ENCODE data around the gene KIF22. TPM values are rescaled to one million over a fixed set of nuclear protein-coding genes. Genes with fewer than 3 reads are reported as not detected.
"Not testable (repeated sequence)": the region's sequence is repeated elsewhere in the genome, so short reads cannot be mapped to it uniquely, and the experiment has no call there.

The KIF22 gene
- total and polyA plus RNA-seq, 10 donors, result 26.6 to 59.2 (median 39.0) TPM

GRCh38 chr16:29757950-29758466, 32.5 kb upstream of the KIF22 start:
- Histone ChIP-seq H3K27ac (no peak overlapping the region), H3K36me3 (no peaks in the 10 kb centered on the region), H3K4me1 (peaks cover 0 to 16% (median 8%) of the 10 kb centered on the region in 6 donors), H3K9me3 (no peaks in the 10 kb centered on the region), H3K4me3 (no peak overlapping the region), H3K27me3 (replicated peaks in 1 of 7) (peaks cover 0 to 6% (median 0%) of the 10 kb centered on the region in 7 donors)
- WGBS, 5 donors, result 71 to 89% (median 78%) methylated on average over 6 of the region's 6 CpGs
- TF ChIP-seq POLR2A (IDR thresholded peaks at IDR 0.05), result no peak
- TF ChIP-seq POLR2AphosphoS5 (IDR thresholded peaks at IDR 0.05), result no peak
- no peak for TF ChIP-seq CTCF (IDR thresholded peaks at IDR 0.05 in 8 of 11, conservative IDR thresholded peaks at IDR 0.05 in 3 of 11)
- DNase-seq, result no peak
- intact Hi-C loops (cut with DNase I; ENCODE audit: low total_unique reads), result no loop called here

- TF ChIP-seq POLR2A (IDR thresholded peaks at IDR 0.05), result no peak
- no peak for TF ChIP-seq POLR2AphosphoS5 (IDR thresholded peaks at IDR 0.05)
- no peak for TF ChIP-seq CTCF (IDR thresholded peaks at IDR 0.05 in 8 of 11, conservative IDR thresholded peaks at IDR 0.05 in 3 of 11)
- no peak overlapping the region for H3K4me3 ChIP-seq
- 76 to 95% (median 84%) methylated on average over 9 of the region's 9 CpGs for WGBS, 5 donors
- intact Hi-C loops (cut with DNase I; ENCODE audit: low total_unique reads), result no loop called here
- no peak for DNase-seq
- peaks cover 0 to 6% (median 0%) of the 10 kb centered on the region in 7 donors for H3K27me3 ChIP-seq (replicated peaks in 1 of 7)
- H3K9me3 ChIP-seq, result no peaks in the 10 kb centered on the region
- H3K4me1 ChIP-seq, result peaks cover 0 to 6% (median 0%) of the 10 kb centered on the region in 6 donors
- H3K27ac ChIP-seq, result no peak overlapping the region
- H3K36me3 ChIP-seq, result no peaks in the 10 kb centered on the region
Observed at GRCh38 chr16:29760567-29761279, 29.8 kb upstream of the KIF22 start.

GRCh38 chr16:29761280-29761651, 29.3 kb upstream of the KIF22 start:
- H3K36me3 ChIP-seq; H3K27me3 ChIP-seq (replicated peaks in 1 of 7); H3K4me1 ChIP-seq; H3K4me3 ChIP-seq; intact Hi-C loops (cut with DNase I; ENCODE audit: low total_unique reads); H3K27ac ChIP-seq; H3K9me3 ChIP-seq; DNase-seq: not testable (repeated sequence)
- 78 to 89% (median 82%) methylated on average over 8 of the region's 8 CpGs for WGBS, 5 donors

GRCh38 chr16:29761882-29762281, 28.7 kb upstream of the KIF22 start:
- intact Hi-C loops (cut with DNase I; ENCODE audit: low total_unique reads), result no loop called here
- no peaks in the 10 kb centered on the region for H3K36me3 ChIP-seq
- H3K4me1 ChIP-seq, result peaks cover 0 to 6% (median 0%) of the 10 kb centered on the region in 6 donors
- no peak overlapping the region for H3K4me3 ChIP-seq
- H3K9me3 ChIP-seq, result no peaks in the 10 kb centered on the region
- no peak for TF ChIP-seq POLR2A (IDR thresholded peaks at IDR 0.05)
- no peak overlapping the region for H3K27ac ChIP-seq
- DNase-seq, result no peak
- 77 to 89% (median 83%) methylated on average over 6 of the region's 6 CpGs for WGBS, 5 donors
- H3K27me3 ChIP-seq (replicated peaks in 1 of 7), result peaks cover 0 to 6% (median 0%) of the 10 kb centered on the region in 7 donors

GRCh38 chr16:29763326-29763725, 27.2 kb upstream of the KIF22 start:
- 74 to 86% (median 74%) methylated on average over 6 of the region's 6 CpGs for WGBS, 5 donors
- TF ChIP-seq POLR2AphosphoS5 (IDR thresholded peaks at IDR 0.05), result no peak
- no peak for TF ChIP-seq CTCF (IDR thresholded peaks at IDR 0.05 in 8 of 11, conservative IDR thresholded peaks at IDR 0.05 in 3 of 11)
- TF ChIP-seq POLR2A (IDR thresholded peaks at IDR 0.05), result no peak
- Histone ChIP-seq H3K36me3 (no peaks in the 10 kb centered on the region), H3K4me1 (peaks cover 0 to 6% (median 0%) of the 10 kb centered on the region in 6 donors), H3K27me3 (replicated peaks in 1 of 7) (peaks cover 0 to 6% (median 0%) of the 10 kb centered on the region in 7 donors), H3K4me3 (no peak overlapping the region), H3K9me3 (no peaks in the 10 kb centered on the region), H3K27ac (no peak overlapping the region)
- no peak for DNase-seq
- intact Hi-C loops (cut with DNase I; ENCODE audit: low total_unique reads), result no loop called here

Measured in spleen (tissue), 11 donors.